GM19043 (cell line): ENCODE results near the gene DLGAP1.
A peak's percentile ranks its signal among the peaks of the same experiment; 100 is the strongest.

Experiments
- ATAC-seq: cut with Tn5 transposase; IDR thresholded peaks from one replicate; pipeline ENCODE4 v1.9.1; 2021; ENCODE audit warnings: low read depth; ENCODE audit not compliant: unreplicated experiment

The DLGAP1 gene

DNA sequence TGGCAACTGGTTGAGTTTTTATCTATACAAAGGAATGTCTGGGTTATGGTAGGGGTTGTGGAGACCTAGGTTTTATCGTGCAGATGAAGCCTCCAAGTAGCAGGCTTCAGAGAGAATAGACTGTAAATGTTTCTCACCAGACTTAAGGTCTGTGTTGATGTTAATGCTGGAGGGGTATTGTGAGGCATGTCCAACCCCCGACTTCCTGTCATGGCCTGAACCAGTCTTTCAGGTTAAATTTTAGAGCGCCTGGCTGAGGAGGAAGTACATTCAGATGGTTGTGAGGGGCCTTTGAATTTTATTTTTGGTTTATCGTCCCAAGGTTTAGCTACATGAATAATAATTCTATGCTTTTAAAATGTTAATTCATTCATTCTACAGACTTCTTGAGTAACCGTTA, 435.1 kb downstream of the DLGAP1 start:
- no peak for ATAC-seq

DNA sequence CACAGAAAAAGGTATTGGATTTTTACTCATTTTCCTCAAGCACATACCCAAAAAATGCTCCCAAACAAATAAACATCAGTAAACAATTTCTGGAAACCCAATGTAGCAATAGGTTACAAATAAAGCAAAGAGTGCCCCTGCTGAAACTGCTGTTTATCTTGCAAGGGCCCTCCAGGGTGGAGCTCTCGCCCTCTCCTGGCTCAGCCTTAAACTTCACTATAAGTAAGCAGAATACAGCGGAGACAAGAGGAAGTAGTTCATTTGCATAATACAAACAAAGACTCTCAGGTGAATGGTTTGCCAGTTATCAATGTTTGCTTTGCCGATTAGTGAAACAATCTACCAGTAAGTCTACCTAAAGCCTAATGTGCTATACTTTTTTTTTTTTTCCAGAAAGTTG, 437.6 kb downstream of the DLGAP1 start:
- ATAC-seq: peak; percentile 96

DNA sequence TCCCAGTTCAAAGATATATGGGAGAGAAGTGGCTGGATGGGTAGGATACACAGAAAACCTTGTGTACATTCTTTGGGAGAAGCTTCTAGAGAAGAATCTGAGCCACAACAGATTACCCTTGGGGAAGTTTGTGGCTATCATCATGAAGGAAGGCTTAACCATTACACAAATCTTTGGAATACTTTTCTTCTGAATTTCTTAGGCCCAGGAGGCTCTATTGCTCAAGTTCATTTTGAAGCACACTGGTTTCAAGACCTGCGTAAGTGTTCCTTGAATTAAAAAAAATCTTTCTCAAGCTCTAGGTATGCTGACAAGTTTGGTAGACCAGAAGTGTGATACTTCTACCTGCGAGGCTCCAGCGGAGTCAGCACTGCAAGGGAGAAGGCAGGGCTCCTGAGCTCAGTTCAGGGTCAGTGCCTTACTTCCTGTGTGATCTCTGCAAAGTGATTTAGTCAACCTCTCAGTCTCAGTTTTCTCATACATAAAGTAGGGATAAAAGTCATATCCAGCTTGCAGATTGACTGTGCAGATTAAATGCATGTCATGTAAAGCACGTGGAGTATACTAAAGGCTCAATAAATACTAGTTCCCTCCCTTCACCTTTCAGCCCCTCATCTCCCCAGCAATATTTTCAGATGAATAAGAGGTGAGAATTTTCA, 438.6 kb downstream of the DLGAP1 start:
- no peak for ATAC-seq

DNA sequence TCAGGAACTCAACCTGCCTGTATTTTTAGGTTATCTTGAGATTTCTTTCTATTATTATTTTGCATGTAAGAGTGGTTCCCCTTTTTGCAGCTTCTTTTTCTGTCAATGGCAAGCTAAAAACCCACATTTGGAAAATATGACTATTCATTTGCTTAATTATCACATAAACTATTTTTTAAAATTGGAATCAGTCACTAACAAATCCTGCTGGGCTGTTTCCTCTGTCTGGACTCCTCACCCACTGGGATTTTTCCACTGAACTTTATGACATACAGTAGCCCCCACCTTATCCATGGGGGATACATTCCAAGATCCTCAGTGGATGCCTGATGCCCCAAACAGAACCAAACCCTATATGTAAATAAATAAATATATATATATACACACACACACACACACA, 447.3 kb downstream of the DLGAP1 start:
- no peak for ATAC-seq

DNA sequence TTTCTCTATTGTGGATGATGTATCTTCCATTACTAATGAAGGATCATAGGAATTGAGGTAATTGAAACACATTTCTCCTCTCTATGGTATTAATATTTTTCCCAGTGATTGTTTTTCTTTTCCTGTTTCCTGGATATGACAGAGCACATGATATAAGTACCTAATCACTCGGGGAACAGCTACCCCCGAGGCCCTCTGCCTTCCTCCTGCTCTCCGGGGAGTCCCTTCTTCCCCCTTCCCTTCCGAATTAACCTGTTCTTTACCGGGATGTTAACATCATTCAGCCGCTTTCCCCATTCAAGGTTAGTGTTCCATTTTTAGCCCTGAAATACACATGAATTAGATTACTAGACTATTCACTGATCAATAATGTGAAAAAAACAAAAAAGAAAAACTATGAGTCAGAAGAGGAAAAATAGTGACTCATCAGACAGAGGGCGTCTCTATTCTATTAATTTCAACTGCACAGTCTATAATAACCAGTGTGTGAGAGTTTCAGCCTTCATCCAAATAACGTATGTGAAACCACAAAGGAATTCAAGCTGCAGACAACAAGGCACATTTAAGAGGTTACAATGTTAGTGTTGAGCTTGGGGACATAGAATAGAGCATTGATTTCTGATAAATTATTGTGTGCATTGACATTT, 450.8 kb downstream of the DLGAP1 start:
- no peak for ATAC-seq

DNA sequence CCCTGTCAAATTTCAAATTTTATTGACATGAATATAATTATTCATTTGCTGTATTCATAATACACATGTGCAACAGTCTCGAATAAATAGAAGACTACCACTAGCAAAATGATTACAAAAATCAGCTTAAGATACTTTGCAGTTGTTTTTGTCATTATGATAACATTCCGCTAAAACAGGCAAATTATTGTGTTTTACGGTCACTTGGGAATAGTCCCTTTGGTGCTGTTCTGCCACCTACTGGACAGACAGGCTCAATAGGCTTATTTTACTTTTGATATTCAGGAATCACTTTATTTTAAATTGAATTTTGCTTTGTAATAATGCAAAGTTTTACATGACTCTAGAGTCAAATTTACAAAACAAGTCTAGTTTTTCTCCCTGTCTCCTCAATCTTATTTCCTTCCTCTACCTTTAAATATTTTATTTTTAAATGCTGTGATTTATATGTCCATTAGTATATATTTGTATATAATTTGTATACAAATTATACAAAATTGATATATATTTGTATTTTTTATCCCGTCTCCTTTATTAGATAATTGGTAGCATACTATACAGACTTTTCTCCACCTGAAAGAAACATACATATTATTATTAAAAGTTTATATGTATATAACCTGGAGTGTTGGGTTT, 456.3 kb downstream of the DLGAP1 start:
- ATAC-seq: no peak

DNA sequence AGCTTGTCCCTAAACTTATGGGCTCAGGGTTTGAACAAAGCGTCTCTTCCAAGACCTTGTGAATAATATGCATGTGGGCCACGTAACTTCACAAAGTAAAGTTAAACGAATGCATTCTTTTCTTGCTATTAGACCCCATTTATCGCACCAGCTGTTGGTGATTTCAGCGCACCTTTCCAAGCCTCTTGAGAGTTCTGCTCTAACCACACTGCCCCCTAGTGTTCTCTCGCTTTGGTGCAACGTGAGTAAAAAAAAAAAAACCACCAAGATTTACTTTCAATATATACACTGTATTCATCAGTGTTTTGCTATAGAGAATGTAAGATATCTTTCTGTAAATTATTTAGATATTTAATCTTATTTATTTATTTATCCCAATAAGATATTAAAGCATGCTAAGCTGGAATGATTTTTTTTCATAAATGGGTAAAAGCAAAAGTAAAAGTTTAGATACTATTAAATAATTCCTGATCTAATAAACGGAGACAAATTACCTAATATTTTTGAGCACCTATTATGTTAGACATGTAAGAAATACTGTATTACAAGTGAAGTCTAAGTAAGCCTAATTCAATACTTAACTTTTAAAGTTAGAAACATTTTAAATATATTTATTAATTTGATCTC, 459.5 kb downstream of the DLGAP1 start:
- ATAC-seq: no peak

DNA sequence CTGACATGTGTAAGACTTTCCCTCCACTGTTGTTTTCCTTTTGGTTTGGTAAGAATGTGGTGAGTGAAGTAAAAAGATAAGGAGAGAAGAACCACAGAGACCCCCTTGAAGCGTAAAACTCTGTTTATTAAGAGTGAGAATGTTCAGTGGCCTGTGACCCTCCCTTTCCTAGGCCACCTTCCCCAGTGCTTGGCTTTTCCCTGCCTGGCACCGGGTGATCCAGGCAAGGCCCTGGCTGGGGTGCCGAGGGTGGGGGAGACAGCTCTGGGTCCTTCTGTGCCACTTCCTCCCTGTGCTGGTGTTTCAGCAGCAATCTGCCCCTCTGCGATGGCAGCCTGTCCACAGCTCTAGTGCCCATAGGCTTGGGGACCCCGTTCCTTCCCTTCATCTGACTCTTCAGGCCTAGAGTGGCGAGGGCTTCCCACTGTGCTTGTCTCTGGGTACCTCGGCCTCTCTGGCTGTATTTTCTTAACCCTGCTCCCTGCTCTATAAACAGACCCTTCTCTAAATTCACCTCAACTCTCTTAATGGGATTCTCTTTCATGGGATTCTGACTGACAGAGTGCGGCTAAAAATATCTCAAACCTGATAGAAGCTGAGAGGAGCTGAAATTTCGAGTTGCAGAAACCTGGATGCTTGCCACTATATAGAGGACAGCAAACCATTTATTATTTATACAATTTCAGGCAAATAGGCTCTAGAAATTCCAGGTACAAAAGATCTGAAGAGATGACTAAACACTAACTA, 461.0 kb downstream of the DLGAP1 start:
- no peak for ATAC-seq

DNA sequence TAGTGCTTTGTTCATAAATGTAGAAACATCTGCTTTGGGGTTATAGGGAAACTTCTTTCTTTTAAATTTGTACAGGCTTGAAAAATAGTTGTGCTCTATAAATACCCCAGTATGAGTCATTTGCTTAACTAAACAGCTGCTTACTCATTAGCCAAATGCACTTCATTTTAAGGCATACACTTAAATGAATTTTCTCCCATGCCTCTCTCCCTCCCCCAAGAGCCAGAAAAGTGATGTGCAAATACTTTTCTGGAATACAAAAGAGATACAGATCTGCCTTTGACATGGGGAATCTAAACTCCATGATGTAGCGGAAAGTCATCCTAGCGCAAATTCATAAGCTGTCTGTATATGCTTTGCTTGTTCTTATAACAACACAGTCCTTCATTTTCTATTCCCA, 469.4 kb downstream of the DLGAP1 start:
- no peak for ATAC-seq

DNA sequence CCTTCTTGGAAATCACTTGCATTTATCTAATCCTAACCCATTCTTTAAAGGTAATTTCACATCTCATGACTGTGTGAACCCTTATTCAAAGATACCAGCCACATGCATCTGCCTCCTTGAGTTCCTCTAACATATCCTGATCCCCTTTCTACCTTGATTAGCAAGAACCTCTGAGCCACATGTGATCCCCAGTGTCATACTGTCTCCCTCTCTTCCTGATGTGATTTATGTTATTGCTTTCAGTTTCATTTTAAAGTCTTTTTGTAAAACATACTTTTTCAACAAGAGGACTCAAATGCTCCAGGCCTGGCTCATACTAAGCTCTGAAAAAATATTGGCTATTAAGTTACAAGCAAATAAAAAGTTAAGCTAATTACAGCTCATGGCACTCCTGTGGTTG, 470.1 kb downstream of the DLGAP1 start:
- no peak for ATAC-seq

DNA sequence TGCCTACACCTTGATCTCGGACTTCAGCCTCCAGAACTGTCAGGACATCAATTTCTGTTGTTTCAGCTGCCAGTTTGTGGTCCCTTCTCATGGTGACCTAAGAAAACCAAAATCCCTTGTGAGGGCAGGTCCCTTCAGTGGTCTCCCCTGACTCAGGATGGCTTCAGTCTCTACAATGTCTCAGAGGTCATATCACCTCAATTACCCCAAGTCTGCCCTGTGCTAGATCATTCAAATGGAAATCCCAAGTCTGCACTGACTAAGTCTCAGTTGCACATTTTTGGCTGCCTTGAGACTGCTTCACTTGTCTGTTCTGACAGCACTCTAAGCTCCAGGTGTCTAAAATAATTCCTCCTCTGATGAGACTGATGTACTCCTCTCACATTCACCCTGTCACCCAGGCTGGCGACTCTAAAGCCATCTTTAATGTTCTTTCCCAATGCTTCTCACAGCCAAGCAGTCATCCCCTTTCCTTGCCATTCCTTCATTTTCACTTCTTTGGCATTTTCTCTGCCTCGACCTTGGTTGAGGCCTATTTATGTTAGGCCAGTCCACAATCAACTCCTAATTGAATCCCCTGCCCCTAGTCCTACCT, 470.8 kb downstream of the DLGAP1 start:
- ATAC-seq: no peak

DNA sequence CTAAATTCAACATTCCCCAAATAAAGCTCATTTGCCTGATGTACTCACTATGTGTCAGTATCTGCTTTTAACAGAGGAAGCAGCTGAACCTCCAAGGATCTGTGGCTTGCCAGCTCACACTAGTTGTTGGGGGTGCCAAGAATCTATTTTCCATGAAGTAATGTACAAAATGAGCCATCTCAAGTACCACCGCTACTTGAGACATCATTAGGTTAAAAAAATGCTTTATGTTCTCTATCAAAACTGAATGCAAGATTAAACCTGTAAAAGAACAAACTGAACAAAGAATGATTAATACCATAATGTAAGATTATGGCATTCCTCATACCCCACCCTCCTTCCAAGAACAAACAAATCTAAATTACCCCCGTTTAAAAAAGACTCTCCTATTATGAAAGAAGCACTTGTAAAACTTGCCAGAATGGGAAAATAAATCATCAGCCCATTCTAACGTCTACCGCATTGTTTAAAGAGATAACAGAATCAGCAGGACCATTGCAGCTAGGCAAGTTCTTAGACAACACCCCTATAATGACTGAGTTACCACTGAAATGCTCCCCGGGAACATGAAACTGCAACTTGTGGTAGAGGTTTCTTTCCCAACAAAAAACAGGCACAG, 471.6 kb downstream of the DLGAP1 start:
- ATAC-seq: no peak

DNA sequence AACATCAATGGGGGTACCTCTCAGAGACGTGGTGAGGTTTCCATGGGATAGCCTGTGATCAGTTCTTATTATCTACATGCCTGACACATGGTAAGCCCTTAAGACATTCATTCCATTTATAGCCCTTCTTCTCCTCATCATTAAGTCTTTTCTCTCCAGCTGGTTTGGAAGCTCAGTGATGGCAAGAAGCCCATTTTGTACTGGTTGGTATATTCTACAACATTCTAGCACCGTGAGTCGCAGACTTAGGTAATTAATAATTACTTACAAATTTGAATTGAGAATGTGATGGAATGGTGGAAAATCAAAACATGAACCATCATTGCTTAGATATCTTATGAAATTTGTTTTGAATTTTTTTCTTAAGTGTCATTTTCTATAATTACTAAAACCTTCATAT, 472.6 kb downstream of the DLGAP1 start:
- no peak for ATAC-seq

DNA sequence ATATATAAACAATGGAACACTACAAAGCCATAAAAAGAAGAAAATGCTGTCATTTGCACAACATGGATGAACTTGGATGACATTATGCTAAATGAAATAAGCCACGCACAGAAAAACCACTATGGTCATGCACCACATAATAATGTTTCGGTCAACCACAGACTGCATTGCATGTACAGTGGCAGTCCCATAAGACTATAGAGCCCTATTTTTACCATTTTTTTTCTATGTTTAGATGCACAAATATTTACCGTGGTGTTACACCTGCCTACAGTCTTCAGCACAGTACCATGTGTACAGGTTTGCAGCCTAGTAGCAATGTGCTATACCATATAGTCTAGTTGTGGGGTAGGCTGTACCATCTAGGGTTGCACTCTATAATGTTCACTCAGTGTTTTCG, 476.1 kb downstream of the DLGAP1 start:
- ATAC-seq: no peak

DNA sequence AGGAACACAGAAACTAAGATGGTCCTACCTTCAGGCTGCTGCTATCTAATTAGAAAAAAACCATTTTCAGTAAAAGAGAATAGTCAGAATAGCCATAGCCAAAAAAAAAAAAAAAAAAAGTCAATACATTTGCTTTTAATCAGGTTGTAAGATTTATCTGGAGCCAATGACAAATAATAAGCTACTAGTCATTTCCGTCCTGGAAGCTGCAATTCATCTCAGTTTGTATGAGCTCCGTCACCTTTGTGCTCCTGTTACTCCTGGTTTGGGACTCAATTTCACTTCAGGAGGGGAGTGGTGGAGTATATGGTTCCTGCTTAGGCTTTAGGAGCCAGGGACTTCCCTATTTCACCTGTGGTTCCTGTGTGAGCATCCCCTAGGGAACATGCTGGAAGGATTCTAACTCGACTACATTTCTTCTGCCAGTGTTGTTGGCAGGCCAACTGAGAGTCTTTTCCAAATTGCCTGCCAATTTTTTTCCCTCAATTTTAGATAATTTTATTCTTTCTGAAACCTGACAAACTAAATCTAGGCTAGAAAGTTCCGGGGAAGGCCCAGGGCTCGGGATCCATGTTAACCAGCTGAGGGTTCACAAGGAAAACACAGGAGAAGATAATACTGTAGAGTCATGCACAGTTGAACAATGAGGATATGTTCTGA, 481.8 kb downstream of the DLGAP1 start:
- no peak for ATAC-seq

DNA sequence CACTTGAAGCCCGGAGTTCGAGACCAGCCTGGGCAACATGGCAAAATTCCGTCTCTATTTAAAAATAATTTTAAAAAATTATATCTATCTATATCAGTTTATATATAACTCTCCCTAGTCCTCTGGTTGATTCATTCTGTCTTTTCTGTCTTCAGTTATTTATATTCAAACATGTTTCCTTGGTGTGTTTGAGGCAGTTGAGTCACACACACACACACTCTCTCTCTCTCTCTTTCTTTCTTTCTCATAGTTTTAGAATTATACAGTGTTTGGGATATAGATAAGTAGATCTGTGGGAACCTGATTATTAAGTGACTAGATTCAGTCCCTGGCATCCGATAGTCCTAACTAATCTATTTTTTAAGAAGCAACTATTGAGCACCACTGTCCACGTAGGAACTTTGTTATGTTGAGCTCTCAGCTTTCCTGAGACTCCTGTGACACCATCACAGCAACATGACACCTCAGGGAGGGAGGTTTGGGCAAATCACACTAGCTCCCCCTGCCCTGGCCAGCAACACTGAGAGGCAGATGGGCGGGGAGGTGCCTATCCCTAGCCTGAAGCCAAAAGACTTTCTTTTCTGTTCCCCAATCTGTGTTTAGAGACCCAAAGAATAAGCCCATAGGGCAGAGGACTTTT, 482.7 kb downstream of the DLGAP1 start:
- ATAC-seq: no peak

DNA sequence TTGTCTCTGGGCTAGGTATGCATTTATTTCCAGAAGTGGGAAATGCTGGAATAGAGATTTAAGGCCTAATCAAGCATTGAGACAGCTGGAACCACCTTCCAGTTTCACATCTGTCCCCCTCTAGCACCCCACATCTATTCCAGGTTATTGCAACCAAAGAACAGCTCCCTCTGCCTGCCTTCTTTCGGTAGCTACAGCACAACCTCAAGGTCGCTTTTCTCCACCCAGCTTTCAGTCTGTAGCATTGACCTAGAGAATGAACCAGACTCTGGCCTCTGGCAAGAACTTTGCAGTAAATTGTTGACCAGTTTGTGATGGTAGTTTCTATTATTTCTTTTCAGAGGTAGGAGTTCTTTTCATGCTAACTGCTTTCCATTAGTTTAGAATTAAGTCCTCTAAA, 484.2 kb downstream of the DLGAP1 start:
- ATAC-seq: no peak

DNA sequence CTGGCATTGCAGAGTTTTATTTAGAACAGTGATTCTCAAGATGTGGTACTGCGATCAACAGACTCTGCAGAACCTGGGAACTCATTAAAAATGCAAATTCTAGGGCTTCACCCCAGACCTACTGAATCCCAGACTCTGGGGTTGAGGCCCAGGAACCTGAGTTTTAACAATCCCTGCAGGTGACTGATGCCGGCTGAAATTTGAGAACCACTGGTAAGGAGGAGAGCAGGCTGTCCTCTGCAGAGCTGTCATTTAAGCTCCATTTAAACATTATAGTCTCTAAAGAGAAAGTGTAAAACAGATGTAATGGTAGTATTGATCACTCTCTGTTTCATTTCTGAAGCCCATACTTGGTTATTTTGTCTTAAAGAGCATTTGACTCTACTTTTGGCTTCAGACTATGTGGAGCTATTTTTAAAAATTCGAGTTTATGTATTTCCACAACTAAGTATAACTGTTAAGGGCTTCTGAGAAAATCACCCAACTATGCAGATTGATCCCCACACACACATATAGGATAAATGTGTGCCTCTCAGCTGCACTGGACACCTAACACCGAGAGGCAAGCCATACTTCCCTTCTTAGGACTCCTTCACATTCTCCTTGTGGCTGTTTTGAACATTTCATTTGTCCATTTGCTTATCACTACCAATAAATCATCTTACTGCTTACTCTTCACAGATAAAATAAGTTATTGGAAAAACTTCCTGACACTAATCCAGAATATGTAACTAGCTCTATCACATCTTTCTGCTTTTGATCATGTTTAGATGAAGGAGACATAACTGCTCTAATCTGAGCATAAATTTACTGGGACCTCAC, 487.5 kb downstream of the DLGAP1 start:
- ATAC-seq: no peak
